ENCODE measurements around the gene RPAP3. TPM values are rescaled to one million over a fixed set of nuclear protein-coding genes. Genes with fewer than 3 reads are reported as not detected.

Gene RPAP3
- total RNA-seq, 1 donor from 2014 or later = 19.9 TPM

DNA sequence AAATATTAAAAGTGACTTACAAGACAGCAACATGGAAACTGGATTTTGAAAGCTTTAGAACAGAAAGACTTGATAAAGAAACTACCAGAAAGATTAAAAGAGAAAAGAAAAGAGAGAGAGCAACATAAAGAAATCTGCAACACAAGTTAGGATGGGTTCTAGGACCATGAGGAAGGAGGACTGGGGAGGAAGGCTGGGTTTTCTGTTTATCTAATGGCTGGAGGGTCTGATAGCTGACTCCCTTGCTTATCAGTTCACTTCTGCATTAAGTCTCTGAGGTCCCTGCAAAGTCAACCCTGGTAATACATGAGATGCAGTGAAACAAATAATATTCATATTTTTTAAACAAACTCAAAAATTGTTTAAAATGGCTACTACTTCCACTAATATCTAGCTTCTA lies 90.1 kb downstream of the RPAP3 start:
- Histone ChIP-seq H3K4me1 (no peaks in the 10 kb centered on the region), H3K4me3 (no peak overlapping the region), H3K9me3 (no peaks in the 10 kb centered on the region), H3K36me3 (no peaks in the 10 kb centered on the region), H3K27me3 (no peaks in the 10 kb centered on the region), H3K27ac (no peak overlapping the region)
- intact Hi-C loops (cut with DNase I) = no loop called here
- DNase-seq = no peak
- no peak for ATAC-seq
- TF ChIP-seq, protein P1, sequence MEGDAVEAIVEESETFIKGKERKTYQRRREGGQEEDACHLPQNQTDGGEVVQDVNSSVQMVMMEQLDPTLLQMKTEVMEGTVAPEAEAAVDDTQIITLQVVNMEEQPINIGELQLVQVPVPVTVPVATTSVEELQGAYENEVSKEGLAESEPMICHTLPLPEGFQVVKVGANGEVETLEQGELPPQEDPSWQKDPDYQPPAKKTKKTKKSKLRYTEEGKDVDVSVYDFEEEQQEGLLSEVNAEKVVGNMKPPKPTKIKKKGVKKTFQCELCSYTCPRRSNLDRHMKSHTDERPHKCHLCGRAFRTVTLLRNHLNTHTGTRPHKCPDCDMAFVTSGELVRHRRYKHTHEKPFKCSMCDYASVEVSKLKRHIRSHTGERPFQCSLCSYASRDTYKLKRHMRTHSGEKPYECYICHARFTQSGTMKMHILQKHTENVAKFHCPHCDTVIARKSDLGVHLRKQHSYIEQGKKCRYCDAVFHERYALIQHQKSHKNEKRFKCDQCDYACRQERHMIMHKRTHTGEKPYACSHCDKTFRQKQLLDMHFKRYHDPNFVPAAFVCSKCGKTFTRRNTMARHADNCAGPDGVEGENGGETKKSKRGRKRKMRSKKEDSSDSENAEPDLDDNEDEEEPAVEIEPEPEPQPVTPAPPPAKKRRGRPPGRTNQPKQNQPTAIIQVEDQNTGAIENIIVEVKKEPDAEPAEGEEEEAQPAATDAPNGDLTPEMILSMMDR (IDR thresholded peaks at IDR 0.05) = no peak

DNA sequence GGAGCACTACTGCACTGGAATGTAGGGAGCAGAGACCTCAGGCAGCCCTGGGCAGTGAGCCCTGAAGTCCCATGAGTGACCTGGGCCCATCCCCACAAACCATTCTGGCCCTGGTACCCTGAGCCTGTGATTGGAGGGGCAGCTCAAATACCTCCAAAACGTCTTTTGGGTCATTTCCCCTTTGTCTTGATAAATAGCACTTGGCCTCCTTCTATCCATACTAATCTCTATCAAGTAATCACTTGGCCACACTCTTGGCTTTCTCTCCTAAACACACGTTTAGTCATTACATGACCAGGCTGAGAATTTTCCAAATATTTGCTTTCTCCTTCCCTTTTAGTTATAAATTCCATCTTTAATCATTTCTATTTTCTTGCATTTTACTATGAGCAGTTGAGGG lies 91.3 kb downstream of the RPAP3 start:
- Histone ChIP-seq H3K36me3 (no peaks in the 10 kb centered on the region), H3K4me3 (no peak overlapping the region), H3K9me3 (no peaks in the 10 kb centered on the region), H3K27me3 (no peaks in the 10 kb centered on the region), H3K4me1 (no peaks in the 10 kb centered on the region), H3K27ac (no peak overlapping the region)
- DNase-seq (no peak), ATAC-seq (no peak)
- intact Hi-C loops (cut with DNase I) = no loop called here
- TF ChIP-seq, protein P1 (IDR thresholded peaks at IDR 0.05) = no peak

DNA sequence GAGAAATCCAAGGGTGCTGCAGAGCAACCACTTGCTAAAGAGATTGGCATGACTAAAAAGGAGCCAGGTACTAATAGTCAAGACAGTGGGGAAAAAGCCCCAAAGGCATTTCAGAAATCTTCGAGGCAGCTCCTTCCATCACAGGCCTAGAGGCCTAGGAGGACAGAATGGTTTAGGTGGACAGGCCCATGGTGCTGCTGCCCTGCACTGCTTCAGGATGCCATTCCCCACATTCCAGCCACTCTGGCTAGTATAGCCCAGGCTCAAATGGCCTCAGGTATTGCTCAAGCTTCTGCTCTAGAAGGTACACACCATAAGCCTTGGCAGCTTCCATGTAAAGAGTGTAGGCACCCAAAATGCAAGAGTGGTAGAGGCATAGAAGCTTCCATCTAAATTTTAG lies 92.9 kb downstream of the RPAP3 start:
- H3K27me3 ChIP-seq = no peaks in the 10 kb centered on the region
- intact Hi-C loops (cut with DNase I) = no loop called here
- TF ChIP-seq, protein P1 (IDR thresholded peaks at IDR 0.05) = no peak
- no peaks in the 10 kb centered on the region for H3K9me3 ChIP-seq
- ATAC-seq = no peak
- H3K36me3 ChIP-seq = no peaks in the 10 kb centered on the region
- no peak overlapping the region for H3K27ac ChIP-seq
- DNase-seq = no peak
- H3K4me1 ChIP-seq = no peaks in the 10 kb centered on the region
- no peak overlapping the region for H3K4me3 ChIP-seq

DNA sequence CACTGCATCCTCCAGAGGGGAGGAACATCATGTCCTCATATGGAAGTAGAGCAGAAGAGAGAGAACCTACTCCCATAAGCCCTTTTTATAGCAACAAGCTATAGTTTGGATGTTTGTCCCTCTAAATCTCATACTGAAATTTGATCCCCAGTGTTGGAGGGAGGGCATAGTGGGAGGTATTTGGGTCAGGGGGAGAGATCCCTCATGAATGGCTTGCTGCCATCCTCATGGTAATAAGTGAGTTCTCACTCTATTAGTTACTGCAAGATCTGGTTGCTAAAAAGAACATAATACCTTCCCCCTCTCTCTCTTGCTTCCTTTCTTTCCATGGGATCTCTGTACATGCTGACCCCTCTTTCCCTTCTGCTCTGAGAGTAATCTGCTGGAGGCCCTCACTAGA lies 93.9 kb downstream of the RPAP3 start:
- Histone ChIP-seq H3K9me3 (no peaks in the 10 kb centered on the region), H3K27me3 (no peaks in the 10 kb centered on the region), H3K4me3 (no peak overlapping the region), H3K27ac (no peak overlapping the region), H3K36me3 (no peaks in the 10 kb centered on the region), H3K4me1 (no peaks in the 10 kb centered on the region)
- TF ChIP-seq, protein P1 (IDR thresholded peaks at IDR 0.05) = no peak
- intact Hi-C loops (cut with DNase I) = no loop called here
- no peak for ATAC-seq
- no peak for DNase-seq

Other genes starting within 250 kb of the RPAP3 start
- 0.32 TPM for gene ENDOU, start 19.5 kb upstream of the RPAP3 start, total RNA-seq
- gene RAPGEF3, start 52.9 kb upstream of the RPAP3 start, total RNA-seq = 69.6 TPM
- gene SLC48A1, start 67.2 kb upstream of the RPAP3 start, total RNA-seq = 40.9 TPM
- gene HDAC7, start 113.9 kb upstream of the RPAP3 start, total RNA-seq = 135 TPM
- gene VDR, start 199.0 kb upstream of the RPAP3 start, total RNA-seq = 28.7 TPM

All from upper lobe of right lung (tissue), 1 donor.